Measurements from ENCODE around the gene ZCCHC10.
"Not testable (repeated sequence)": the region's sequence is repeated elsewhere in the genome, so short reads cannot be mapped to it uniquely, and the experiment has no call there.

Gene ZCCHC10

DNA sequence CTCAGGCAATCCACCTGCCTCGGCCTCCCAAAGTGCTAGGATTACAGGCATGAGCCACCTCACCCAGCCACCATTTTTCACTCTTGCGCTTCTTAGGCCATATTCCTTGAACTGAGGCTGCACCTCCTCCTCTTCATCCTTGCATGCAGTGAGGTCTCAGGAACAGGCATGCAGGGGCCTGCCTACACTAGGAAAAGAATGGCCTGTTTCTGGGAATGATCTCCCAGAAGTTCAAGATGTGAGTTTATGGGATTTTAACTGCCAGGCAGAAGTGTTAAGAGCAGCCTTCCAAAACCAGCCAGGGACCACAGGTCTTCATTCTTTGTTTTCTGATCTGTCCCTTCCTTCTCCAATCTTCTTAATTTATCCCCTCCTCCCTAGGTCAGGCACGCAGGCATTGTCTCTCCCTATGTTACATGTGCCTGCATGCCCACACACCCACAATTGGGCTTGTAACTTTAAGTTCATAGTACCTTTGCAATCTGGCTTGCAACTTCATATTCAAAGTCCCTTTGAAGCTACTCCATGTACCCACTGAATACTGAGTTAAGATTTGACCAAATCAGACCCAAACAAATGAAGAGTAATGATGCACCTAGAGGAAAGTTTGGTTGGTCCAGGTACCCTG lies 14.9 kb upstream of the ZCCHC10 start:
- DNase-seq, result no peak

DNA sequence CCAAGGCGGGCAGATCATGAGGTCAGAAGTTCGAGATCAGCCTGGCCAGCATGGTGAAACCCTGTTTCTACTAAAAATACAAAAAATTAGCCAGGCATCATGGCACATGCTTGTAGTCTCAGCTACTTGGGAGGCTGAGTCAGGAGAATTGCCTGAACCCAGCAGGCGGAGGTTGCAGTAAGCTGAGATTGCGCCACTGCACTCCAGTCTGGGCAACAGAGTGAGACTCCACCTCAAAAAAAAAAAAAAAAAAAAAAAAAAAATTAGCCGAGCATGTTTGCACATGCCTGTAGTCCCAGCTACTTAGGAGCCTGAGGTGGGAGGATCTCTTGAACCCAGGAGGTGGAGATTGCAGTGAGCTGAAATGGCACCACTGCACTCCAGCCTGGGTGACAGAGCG lies 10.3 kb upstream of the ZCCHC10 start:
- DNase-seq, result not testable (repeated sequence)

DNA sequence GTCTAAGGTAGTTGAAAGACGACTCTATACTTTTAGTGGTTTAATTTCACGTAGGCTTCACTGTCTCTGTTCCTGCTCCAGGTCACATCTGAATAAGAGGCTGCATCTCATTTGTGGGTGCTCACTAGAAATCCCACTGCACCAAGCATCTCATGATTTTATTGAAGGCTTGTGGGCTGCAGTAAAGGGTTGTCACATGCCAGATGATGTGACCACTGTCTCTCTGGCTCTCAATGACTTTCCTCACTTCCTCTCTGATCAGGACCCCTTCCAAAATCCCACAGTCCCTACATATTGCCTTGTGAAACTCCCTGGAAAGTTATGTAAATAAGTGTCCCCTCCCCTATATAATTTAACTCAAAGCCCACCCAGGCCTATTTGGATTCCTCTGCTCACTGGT lies 8.9 kb upstream of the ZCCHC10 start:
- no peak for DNase-seq

DNA sequence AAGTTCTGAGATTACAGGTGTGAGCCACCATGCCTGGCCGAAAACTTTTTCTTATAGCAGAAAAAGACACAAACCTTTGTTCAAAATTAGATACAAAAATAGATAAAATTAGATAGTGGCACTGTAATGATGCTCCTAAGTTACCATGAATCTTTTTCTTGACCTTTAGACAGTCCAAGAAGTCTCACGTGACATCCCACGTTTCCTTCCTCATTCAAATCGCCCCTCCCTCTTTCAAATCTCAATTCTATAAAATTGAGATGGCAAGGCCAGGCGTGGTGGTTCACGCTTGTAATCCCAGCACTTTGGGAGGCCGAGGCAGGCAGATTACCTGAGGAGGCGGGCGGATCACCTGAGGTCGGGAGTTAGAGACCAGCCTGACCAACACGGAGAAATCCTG lies 7.7 kb upstream of the ZCCHC10 start:
- no peak for DNase-seq

DNA sequence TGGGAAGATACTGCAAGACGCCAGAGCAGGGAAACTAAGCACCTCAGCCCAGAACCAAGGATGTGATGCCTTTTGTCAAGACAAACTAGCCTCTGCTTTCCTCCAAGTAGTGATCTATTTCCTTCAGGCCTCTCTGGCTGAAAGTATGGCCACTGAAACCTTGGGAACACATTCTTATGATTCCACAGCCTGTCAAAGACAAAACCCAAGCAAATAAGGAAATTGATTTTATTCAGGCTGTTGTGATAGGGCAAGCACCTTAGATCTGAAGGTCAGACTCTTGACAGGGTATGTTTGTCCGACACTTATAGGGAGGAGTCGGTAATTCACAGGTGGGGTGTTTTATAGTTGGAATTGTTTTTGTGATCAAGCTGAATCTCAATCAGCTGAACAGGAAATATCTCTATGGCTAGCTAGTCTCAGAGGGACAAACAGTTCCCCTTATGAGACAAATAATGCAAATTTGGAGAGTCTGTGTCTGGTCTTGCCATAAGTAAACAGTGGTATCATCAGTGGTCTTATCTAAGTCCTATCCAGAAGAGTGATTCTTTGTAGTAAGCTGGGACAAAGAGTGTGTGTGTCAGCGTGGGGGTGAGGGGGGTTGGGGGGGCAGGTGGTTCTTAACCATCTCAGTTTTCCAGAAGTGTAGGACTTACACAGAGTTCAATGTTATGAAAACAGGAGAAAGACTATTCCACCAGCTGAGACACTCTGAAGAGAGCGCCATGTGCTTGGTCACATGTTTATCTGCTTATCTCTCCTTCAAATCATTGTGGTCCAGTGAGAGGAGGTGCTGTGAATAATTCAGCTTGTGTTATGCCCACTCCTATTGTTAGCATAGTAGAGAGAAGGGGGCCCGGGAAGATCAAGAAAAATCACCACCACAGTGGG lies 6.7 kb upstream of the ZCCHC10 start:
- no peak for DNase-seq

DNA sequence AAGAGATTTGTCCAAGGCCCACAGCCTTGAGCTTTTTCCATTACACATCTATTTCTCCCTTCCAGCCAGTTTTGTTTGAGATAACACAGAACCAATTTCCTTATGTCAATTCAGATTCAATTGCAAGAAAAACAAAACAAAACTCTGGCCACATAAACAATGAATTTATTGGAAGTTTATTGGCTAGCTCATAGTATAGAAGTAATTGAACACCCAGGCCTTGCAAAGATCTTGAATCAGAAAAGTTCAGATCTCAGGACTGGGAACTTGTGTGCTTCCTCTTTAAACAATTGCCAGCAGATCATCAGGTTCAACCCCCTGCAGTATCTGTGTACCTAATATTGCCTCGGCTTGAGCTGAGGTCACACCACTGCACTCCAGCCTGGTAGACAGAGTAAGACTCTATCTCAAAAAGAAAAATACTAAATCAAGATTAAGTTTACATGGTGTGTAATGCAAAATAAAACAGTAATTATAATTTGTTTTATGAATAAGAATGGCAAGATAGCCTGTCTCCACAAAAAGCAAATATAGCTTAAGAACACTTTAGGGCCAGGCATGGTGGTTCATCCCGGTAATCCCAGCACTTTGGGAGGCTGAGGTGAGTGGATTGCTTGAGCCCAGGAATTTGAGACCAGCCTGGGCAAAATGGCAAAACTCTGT lies 4.1 kb upstream of the ZCCHC10 start:
- DNase-seq, result no peak

DNA sequence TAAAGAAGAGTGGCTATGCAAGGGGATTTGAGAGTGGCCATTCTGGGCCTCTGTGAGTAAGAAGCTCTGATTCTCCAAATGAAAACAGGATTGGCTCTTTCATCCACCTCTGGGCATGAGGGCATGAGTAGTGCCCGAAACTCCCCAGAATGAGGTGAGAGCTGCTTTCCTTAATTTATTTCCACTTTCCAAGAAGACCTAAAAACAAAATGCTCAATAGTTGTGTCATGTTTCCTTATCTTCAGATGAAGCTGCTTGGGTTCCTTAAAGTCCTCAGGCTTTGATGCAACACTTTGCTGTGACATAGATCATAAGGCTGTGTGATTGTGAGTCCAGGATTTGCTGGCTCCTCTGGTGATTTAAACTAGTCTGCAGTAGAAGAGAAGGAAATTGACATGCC lies 3.1 kb upstream of the ZCCHC10 start:
- DNase-seq, result no peak

DNA sequence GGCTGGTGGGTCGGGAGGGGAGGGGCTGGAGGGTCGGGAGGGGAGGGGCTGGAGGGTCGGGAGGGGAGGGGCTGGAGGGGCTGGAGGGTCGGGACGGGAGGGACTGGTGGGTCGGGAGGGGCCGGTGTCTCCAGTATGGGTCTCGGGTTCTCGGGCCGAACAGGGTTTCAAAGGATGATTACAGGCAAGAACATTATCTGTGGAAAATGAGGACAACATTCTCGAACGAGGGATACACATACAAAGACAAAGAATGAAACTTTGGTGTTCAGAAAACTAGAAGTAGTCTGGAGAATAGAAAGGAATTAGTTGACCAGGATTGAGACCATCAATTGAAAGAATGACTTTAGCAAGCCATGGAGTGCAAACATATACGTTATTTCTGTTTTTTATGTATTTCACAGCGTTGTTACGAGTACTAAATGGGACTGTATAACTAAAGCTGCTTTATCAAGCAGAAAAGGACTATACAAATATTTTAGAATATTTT lies 360 bp upstream of the ZCCHC10 start:
- DNase-seq, result no peak

DNA sequence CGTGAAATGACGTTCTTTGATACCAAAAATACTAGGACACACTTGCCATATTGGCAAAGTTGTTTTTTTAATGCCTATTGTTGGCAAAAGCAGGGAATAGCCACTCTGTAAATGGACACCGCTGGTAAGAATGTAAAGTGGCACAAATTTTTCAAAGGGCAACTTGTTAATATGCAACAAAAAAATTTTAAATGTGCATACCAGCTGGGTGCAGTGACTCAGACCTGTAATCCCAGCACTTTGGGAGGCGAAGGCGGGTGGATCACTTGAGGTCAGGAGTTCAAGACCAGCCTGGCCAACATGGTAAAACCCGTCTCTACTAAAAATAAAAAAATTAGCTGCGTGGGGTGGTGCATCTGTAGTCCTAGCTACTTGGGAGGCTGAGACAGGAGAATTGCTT lies 6.9 kb downstream of the ZCCHC10 start:
- not testable (repeated sequence) for DNase-seq

DNA sequence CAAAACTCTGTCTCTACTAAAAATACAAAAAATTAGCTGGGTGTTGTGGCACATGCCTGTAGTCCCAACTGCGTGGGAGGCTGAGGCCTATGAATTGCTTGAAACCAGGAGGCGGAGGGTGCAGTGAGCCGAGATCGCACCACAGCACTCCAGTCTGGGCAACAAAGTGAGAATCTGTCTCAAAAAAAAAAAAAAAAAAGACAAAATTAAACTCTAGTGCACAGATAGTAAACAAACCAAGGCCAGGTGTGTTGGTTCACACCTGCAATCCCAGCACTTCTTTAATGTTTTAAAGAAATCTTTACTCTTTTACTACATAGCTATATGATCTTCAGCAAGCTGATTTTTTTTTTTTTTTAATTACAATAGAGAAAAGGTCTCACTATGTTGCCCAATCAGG lies 8.4 kb downstream of the ZCCHC10 start:
- DNase-seq, result no peak

DNA sequence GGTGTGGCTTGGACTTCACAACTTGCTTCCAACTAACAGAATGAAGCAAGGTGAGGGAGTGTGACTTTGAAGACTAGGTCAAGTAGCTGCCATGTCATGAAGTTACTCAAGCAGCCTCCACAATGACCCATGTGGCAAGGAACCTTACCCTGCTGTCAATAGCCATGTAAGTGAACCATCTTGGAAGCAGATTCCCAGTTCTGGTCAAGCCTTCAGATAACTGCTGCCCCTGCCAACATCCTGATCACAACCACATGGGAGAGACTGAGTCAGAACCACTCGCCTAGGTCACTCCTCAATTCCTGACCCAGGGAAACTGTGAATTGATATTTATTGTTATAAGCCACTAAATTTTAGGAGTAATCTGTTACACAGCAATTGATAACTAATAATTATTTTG lies 10.9 kb downstream of the ZCCHC10 start:
- DNase-seq, result no peak

DNA sequence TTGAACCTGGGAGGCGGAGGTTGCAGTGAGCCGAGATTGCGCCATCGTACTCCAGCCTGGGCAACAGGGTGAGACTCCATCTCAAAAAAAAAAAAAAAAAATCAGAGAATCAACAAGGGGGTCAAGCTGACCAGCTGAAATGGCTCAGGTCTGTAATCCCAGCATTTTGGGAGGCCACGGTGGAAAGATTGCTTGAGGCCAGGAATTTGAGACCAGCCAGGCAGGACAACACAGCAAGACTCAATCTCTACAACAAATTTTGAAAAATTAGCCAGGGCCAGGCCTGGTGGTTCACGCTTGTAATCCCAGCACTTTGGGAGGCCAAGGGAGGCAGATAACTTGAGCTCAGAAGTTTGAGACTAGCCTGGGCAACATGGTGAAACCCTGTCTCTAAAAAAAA lies 17.9 kb downstream of the ZCCHC10 start:
- not testable (repeated sequence) for DNase-seq

DNA sequence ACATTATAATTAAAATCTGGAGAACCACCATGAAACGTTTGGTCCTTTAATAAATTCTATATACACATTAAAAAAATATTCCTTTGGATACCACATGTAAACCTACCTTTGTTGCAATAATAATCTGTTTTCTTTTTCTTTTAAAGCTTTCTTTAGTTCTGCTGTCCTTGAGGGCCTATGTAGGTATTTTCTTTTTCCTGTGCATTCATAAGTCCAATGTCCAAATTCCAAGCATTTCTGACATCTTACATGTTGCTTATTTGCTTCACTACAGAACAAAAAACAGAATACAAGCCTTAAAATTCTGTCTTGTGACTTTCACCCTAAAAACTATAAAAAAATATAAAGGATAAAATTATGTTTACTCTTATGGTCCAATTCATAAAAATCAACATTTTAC lies 19.7 kb downstream of the ZCCHC10 start:
- DNase-seq, result no peak

DNA sequence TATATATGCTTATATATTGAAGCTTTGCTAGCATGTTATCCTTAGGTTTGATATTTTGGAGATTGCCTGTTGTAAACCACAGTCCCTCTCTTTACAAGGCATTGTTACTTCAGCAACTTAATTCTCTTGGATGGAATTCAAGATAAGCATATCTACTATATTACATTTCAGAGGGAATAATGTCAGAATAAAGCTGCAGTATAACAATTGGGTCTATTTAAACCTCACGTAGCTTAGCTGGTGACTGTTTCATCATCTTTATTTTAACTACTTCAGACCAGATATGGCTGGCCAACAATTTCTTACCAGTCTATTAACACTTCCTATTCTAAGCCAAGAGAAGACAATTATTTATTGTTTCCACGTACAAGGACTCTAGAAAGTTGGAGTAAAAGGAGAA lies 27.1 kb downstream of the ZCCHC10 start:
- DNase-seq, result no peak

DNA sequence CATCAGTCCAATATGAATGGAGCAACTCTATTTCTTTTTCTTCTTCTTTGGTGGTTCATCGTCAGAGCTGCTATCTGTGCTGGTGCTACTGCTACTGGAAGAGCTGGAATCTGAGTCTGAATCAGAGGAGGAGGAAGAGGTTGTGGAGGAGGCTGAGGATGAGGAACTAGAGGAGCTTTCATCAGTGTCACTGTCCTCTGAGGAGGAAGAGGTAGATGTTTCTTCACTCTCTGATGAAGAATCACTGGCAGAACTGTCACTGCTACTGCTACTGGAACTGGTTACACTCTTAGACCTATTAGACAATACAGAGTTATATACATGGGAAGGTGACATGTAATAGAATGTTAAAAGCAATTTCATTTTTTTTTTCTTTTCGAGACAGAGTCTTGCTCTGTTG lies 27.8 kb downstream of the ZCCHC10 start:
- no peak for DNase-seq

DNA sequence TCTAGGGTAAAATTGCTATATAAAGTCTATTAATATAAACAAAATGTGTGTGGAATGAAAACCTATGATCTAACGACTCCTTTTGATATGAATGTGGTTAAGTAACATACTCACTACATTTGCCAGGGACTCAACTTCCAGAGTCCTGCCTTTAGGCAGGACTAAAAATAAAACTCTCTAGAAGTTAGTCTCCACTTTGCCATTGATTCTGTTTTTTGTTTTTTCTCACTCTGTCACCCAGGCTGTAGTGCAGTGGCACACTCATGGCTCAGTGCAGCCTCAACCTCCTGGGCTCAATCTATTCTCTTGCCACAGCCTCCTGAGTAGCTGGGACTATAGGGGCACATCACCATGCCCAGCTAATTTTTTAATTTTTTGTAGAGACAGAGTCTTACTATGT lies 30.0 kb downstream of the ZCCHC10 start:
- DNase-seq, result no peak

DNA sequence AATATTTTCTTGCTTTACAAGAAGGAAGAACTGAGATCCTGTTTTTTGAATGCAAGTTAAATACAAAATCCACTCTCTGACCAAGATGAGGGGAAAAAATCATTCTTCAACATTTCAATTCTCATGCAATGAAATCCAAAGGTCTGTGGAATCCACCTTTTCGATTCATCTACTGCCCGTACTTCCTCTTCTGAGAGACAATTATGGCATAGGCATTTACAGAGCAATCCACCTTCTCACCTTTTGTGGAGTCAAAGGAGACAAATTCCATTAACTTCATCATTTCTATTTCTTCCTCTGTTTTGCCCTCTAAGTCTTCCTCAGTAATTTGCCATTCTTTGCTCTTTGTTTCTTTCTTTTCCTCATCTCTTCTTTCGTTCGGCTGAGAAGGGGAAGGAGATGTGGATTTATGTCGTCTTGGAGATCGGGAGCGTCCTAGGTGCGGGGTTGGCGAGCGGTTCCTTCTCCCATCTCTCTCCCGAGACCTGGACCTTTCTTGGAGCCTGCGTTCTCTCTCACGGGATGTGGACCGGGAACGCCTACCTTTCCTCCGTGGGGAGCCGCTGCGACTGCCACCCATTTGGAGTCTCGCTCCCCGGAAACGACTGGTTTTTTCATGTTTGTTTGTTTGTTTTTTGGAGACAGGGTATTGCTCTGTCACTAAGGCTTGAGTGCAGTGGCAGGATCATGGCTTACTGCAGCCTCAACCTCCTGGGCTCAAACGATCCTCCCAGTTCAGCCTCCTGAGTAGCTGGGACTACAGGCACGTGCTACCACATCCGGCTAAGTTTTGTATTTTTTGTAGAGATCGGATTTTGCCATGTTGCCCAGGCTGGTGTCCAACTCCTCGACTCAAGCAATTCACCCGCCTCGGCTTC lies 38.6 kb downstream of the ZCCHC10 start:
- no peak for DNase-seq

DNA sequence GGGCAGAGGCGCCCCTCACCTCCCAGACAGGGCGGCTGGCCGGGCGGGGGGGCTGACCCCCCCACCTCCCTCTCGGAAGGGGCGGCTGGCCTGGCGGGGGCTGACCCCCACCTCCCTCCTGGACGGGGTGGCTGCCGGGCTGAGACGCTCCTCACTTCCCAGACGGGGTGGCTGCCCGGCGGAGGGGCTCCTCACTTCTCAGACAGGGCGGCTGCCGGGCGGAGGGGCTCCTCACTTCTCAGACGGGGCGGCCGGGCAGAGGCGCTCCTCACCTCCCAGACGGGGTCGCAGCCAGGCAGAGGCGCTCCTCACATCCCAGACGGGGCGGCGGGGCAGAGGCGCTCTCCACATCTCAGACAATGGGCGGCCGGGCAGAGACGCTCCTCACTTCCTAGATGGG lies 43.4 kb downstream of the ZCCHC10 start:
- DNase-seq, result not testable (repeated sequence)

DNA sequence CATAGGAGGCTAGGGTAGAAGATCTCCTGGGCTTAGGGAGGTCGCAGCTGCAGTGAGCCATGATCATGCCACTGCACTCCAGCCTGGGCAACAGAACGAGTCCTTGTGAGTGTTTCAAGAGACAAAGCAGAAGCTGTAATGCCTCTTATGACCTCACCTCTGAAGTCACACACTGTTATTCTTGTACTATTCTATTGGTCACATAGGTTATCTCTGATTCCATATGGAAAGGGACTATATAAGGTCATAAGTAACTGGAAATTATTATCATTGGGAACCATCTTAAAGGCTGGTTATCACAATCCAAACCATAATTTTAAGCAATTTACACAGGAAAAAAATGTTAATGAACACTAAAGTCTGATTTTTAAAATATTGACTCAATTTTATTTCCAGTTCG lies 45.1 kb downstream of the ZCCHC10 start:
- DNase-seq, result no peak

DNA sequence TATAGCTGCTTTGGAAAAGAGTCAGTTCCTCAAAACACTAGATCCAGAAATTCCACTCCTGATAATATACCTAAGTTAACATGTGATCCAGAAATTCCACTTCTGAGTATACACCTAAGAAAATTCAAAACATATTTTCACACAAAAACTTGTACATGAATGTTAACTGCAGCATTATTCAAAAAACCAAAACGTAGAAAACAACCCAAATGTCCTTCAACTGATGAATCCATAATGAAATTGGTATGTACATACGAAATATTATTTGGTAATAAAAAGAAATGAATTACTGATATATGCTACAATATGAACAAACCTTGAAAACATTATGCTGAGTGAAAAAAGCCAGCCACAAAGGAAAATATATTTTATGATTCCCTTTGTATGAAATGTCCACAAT lies 46.4 kb downstream of the ZCCHC10 start:
- DNase-seq, result no peak

DNA sequence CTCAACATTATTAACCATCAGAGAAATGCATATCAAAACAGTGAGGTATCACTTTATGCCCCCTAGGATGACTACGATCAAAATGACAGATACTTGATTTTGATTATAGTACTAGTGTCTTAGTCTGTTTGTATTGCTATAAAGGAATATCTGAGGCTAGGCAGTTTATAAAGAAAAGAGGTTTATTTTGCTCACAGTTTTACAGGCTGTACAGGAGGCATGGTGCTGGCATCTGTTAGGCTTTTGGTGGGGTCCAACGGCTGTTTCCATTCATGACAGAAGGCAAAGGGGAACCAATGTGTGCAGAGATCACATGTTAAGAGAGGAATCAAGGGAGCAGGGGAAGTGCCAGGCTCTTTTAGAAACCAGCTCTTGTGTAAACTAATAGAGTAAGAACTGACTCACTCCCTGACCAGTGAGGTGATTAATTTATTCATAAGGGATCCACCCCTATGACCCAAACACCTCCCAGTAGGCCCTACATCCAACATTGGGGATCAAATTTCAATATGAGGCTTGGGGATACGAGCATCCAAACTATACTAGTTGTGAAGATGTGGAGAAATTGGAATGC lies 46.9 kb downstream of the ZCCHC10 start:
- no peak for DNase-seq

DNA sequence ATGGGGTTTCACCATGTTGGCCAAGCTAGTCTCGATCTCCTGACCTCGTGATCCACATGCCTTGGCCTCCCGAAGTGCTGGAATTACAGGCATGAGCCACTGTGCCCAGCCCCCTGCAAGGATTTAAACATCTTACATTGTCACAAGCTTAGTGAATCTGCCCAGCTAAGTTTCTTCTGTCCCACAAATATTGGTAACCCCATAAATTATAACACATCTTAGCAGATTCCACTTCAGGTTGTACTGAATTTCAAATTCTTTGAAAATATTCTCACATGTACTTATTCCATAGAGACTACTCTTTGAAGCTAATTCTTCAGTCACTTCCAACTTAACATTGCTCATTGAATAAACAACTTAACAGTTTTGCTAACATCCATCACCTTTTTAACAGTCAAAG lies 49.5 kb downstream of the ZCCHC10 start:
- DNase-seq, result no peak

DNA sequence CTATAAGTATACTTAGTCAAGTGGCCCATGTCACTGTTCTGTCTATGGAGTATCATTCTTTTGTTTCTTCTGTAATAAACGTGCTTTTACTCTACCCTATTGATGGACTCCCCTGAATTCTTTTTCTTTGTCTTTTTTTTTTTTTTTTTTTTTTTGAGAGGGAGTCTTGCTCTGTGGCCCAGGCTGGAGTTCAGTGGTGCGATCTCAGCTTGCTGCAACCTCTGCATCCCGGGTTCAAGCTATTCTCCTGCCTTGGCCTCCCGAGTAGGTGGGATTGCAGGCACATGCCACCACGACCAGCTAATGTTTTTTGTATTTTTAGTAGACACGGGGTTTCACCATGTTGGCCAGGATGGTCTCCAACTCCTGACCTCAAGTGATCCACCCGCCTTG lies 53.9 kb downstream of the ZCCHC10 start:
- not testable (repeated sequence) for DNase-seq
